Skeletal muscle satellite cell (primary cell): Measurements from ENCODE around the gene BRD7.

Experiments used
- H3K27me3 ChIP-seq: 2 replicates; pipeline ENCODE4 v1.7.0; 2013; ENCODE audit warnings: low read length; ENCODE audit not compliant: control insufficient read depth, insufficient read depth
- H3K36me3 ChIP-seq: 2 replicates; pipeline ENCODE4 v1.7.0; 2013; ENCODE audit warnings: mild to moderate bottlenecking, control low read depth, low read length; ENCODE audit not compliant: insufficient read depth
- H3K4me1 ChIP-seq: 2 replicates; pipeline ENCODE4 v1.7.0; 2013; ENCODE audit warnings: low read length; ENCODE audit not compliant: control insufficient read depth, insufficient read depth
- H3K4me2 ChIP-seq: 2 replicates; pipeline ENCODE4 v1.7.0; 2013; ENCODE audit warnings: mild to moderate bottlenecking, low read length
- H3K4me3 ChIP-seq: 2 replicates; pipeline ENCODE4 v1.7.0; 2013; ENCODE audit warnings: low read length
- H3K9ac ChIP-seq: 2 replicates; pipeline ENCODE4 v1.7.0; 2013; ENCODE audit warnings: mild to moderate bottlenecking, low read depth, low read length, moderate library complexity
- H3K9me3 ChIP-seq: replicated peaks from 2 replicates; pipeline ENCODE4 v1.7.0; 2013; ENCODE audit warnings: mild to moderate bottlenecking, control low read depth, low read length

Gene BRD7

GRCh38 chr16:50386774-50387173 is 18.0 kb upstream of the BRD7 start:
- Histone ChIP-seq H3K27me3 (peaks cover 38% of the 10 kb centered on the region), H3K4me2 (no peak overlapping the region), H3K36me3 (no peaks in the 10 kb centered on the region), H3K4me3 (no peak overlapping the region), H3K9ac (no peak overlapping the region), H3K9me3 (no peaks in the 10 kb centered on the region), H3K4me1 (no peaks in the 10 kb centered on the region)

GRCh38 chr16:50386139-50386538 is 17.4 kb upstream of the BRD7 start:
- Histone ChIP-seq H3K9me3 (no peaks in the 10 kb centered on the region), H3K4me2 (no peak overlapping the region), H3K9ac (no peak overlapping the region), H3K4me1 (no peaks in the 10 kb centered on the region), H3K27me3 (peaks cover 38% of the 10 kb centered on the region), H3K36me3 (no peaks in the 10 kb centered on the region), H3K4me3 (no peak overlapping the region)

GRCh38 chr16:50384500-50385135 is 15.8 kb upstream of the BRD7 start:
- Histone ChIP-seq H3K9me3 (no peaks in the 10 kb centered on the region), H3K36me3 (no peaks in the 10 kb centered on the region), H3K4me2 (no peak overlapping the region), H3K27me3 (peaks cover 38% of the 10 kb centered on the region), H3K4me3 (no peak overlapping the region), H3K9ac (no peak overlapping the region), H3K4me1 (no peaks in the 10 kb centered on the region)

GRCh38 chr16:50381679-50382440 is 13.1 kb upstream of the BRD7 start:
- Histone ChIP-seq H3K4me2 (no peak overlapping the region), H3K9ac (no peak overlapping the region), H3K4me1 (no peaks in the 10 kb centered on the region), H3K9me3 (no peaks in the 10 kb centered on the region), H3K4me3 (no peak overlapping the region), H3K36me3 (no peaks in the 10 kb centered on the region), H3K27me3 (peaks cover 25% of the 10 kb centered on the region)

- H3K4me2 ChIP-seq = no peak overlapping the region
- no peak overlapping the region for H3K9ac ChIP-seq
- H3K4me1 ChIP-seq = no peaks in the 10 kb centered on the region
- no peaks in the 10 kb centered on the region for H3K36me3 ChIP-seq
- peaks cover 12% of the 10 kb centered on the region for H3K27me3 ChIP-seq
- no peak overlapping the region for H3K4me3 ChIP-seq
- no peaks in the 10 kb centered on the region for H3K9me3 ChIP-seq
Observed at GRCh38 chr16:50378417-50378816, 9.6 kb upstream of the BRD7 start.

GRCh38 chr16:50377001-50377400 is 8.2 kb upstream of the BRD7 start:
- H3K36me3 ChIP-seq = no peaks in the 10 kb centered on the region
- no peak overlapping the region for H3K9ac ChIP-seq
- H3K4me3 ChIP-seq = no peak overlapping the region
- H3K9me3 ChIP-seq = no peaks in the 10 kb centered on the region
- peaks cover 3% of the 10 kb centered on the region for H3K4me1 ChIP-seq
- peaks cover 12% of the 10 kb centered on the region for H3K27me3 ChIP-seq
- no peak overlapping the region for H3K4me2 ChIP-seq

- Histone ChIP-seq H3K27me3 (peaks cover 16% of the 10 kb centered on the region), H3K4me3 (no peak overlapping the region), H3K9me3 (no peaks in the 10 kb centered on the region), H3K36me3 (no peaks in the 10 kb centered on the region), H3K4me1 (peaks cover 7% of the 10 kb centered on the region), H3K4me2 (no peak overlapping the region), H3K9ac (no peak overlapping the region)
Observed at GRCh38 chr16:50373780-50374179, 5.0 kb upstream of the BRD7 start.

GRCh38 chr16:50373345-50373701 is 4.5 kb upstream of the BRD7 start:
- H3K9ac ChIP-seq = no peak overlapping the region
- peaks cover 7% of the 10 kb centered on the region for H3K4me1 ChIP-seq
- no peaks in the 10 kb centered on the region for H3K36me3 ChIP-seq
- no peak overlapping the region for H3K4me2 ChIP-seq
- no peaks in the 10 kb centered on the region for H3K9me3 ChIP-seq
- peaks cover 12% of the 10 kb centered on the region for H3K27me3 ChIP-seq
- H3K4me3 ChIP-seq = no peak overlapping the region

- Histone ChIP-seq H3K4me3 (no peak overlapping the region), H3K9ac (no peak overlapping the region), H3K4me1 (peaks cover 8% of the 10 kb centered on the region)
Observed at GRCh38 chr16:50372611-50373344, 4.0 kb upstream of the BRD7 start.

GRCh38 chr16:50371936-50372595 is 3.3 kb upstream of the BRD7 start:
- no peak overlapping the region for H3K9ac ChIP-seq
- H3K4me2 ChIP-seq = no peak overlapping the region
- H3K4me1 ChIP-seq = peaks cover 15% of the 10 kb centered on the region
- peaks cover 12% of the 10 kb centered on the region for H3K27me3 ChIP-seq
- no peaks in the 10 kb centered on the region for H3K9me3 ChIP-seq
- H3K36me3 ChIP-seq = no peaks in the 10 kb centered on the region
- no peak overlapping the region for H3K4me3 ChIP-seq

More at GRCh38 chr16:50372611-50373344, 4.0 kb upstream of the BRD7 start:
- Histone ChIP-seq H3K4me2 (no peak overlapping the region), H3K27me3 (peaks cover 12% of the 10 kb centered on the region), H3K9me3 (no peaks in the 10 kb centered on the region), H3K36me3 (no peaks in the 10 kb centered on the region)

- Histone ChIP-seq H3K4me3 (no peak overlapping the region), H3K36me3 (no peaks in the 10 kb centered on the region), H3K4me1 (peaks cover 17% of the 10 kb centered on the region), H3K4me2 (no peak overlapping the region), H3K27me3 (peaks cover 12% of the 10 kb centered on the region), H3K9me3 (no peaks in the 10 kb centered on the region), H3K9ac (no peak overlapping the region)
Observed at GRCh38 chr16:50371036-50371716, 2.4 kb upstream of the BRD7 start.
